Endothelial cell of umbilical vein (primary cell): ENCODE measurements around the gene CLEC7A.

ENCODE experiments used
- CTCF ChIP-seq, 2 donors: IDR thresholded peaks; 1 replicate in 1 of 2; 2 replicates in 1 of 2; pipeline ENCODE4 v1.5.1; 2011; ENCODE audit warnings: low read length in 2 of 2, mild to moderate bottlenecking in 2 of 2, moderate library complexity in 2 of 2, control low read depth in 1 of 2, inconsistent platforms in 1 of 2, low read depth in 1 of 2; ENCODE audit not compliant: insufficient read depth in 1 of 2; ENCODE audit errors: extremely low read depth in 1 of 2
- EZH2 ChIP-seq: IDR thresholded peaks from 2 replicates; pipeline ENCODE4 v1.6.1; 2012; ENCODE audit warnings: borderline replicate concordance, low read depth, mild to moderate bottlenecking, moderate library complexity, low read length, inconsistent platforms; ENCODE audit not compliant: severe bottlenecking
- POLR2AphosphoS5 ChIP-seq: IDR thresholded peaks from 2 replicates; pipeline ENCODE4 v1.6.1; 2012; ENCODE audit warnings: low read depth, mild to moderate bottlenecking, control low read depth, low read length, moderate library complexity; ENCODE audit not compliant: insufficient read depth

- no peak for TF ChIP-seq CTCF (IDR thresholded peaks at IDR 0.05; ENCODE audit: extremely low read depth in 1 of 2, insufficient read depth in 1 of 2, low read depth in 1 of 2, low read length in 2 of 2)
- no peak for TF ChIP-seq EZH2
- no peak for TF ChIP-seq POLR2AphosphoS5
Measured at GRCh38 chr12:10179776-10180181, 49.8 kb upstream of the CLEC7A start.
